HEK293 (cell line): ENCODE data around the gene LETM1.

Source experiments
- CTCF ChIA-PET: fragments of 350-600 bp; formaldehyde crosslinking; extraction: SDS; loops from one replicate; lab custom pipeline; 2021; ENCODE audit warnings: antibody characterized with exemption; lab: Yijun Ruan, JAX
- POLR2A ChIA-PET: fragments of 300-600 bp; formaldehyde crosslinking; extraction: SDS; loops from one replicate; lab custom pipeline; 2020; ENCODE audit warnings: antibody characterized with exemption, inconsistent platforms; lab: Yijun Ruan, JAX
- H3K27ac ChIP-seq: fragments of 200-500 bp; sonication (Bioruptor generic); 2 replicates; pipeline ENCODE4 v1.5.1; 2014; ENCODE audit warnings: low read depth, low read length, control low read depth, inconsistent platforms; ENCODE audit errors: extremely low read depth
- H3K36me3 ChIP-seq, 2 experiments: fragments of 200-500 bp in 1 of 2; sonication (Bioruptor generic) in 1 of 2; 1 replicate in 1 of 2; 2 replicates in 1 of 2; pipeline ENCODE4 v1.5.1; 2014 to 2017; ENCODE audit warnings: inconsistent platforms in 2 of 2, low read length in 2 of 2; ENCODE audit not compliant: control insufficient read depth in 2 of 2, insufficient read depth in 1 of 2
- H3K4me1 ChIP-seq: fragments of 200-500 bp; sonication (Bioruptor generic); 2 replicates; pipeline ENCODE4 v1.5.1; 2014; ENCODE audit warnings: mild to moderate bottlenecking, low read length, inconsistent platforms; ENCODE audit not compliant: control insufficient read depth, insufficient read depth
- H3K4me3 ChIP-seq: 2 replicates; pipeline ENCODE4 v1.5.1; 2011; ENCODE audit warnings: low read depth, mild to moderate bottlenecking, control low read depth, low read length, moderate library complexity
- H3K9me3 ChIP-seq: fragments of 200-500 bp; sonication (Bioruptor generic); 2 replicates; pipeline ENCODE4 v1.5.1; 2014; ENCODE audit warnings: low read depth, low read length, inconsistent platforms; ENCODE audit not compliant: control insufficient read depth, insufficient read depth
- BCL11B ChIP-seq: fragments of 450-650 bp; formaldehyde crosslinking; IDR thresholded peaks from 2 replicates; pipeline ENCODE4 v1.5.1; 2016; ENCODE audit warnings: low read depth, missing biosample characterization, missing genetic modification characterization
- CTCF ChIP-seq: fragments of 450-650 bp; formaldehyde crosslinking; IDR thresholded peaks from 2 replicates; pipeline ENCODE4 v1.5.1; 2016; ENCODE audit warnings: missing biosample characterization, missing genetic modification characterization
- GLIS1 ChIP-seq: fragments of 450-650 bp; formaldehyde crosslinking; IDR thresholded peaks from 2 replicates; pipeline ENCODE4 v1.5.1; 2016; ENCODE audit warnings: missing biosample characterization, missing genetic modification characterization
- GLIS2 ChIP-seq: fragments of 450-650 bp; formaldehyde crosslinking; IDR thresholded peaks from 2 replicates; pipeline ENCODE4 v1.5.1; 2016; ENCODE audit warnings: missing biosample characterization, missing genetic modification characterization
- HIC1 ChIP-seq: fragments of 450-650 bp; formaldehyde crosslinking; IDR thresholded peaks from 2 replicates; pipeline ENCODE4 v1.5.1; 2016; ENCODE audit warnings: missing biosample characterization, missing genetic modification characterization
- KLF10 ChIP-seq: fragments of 450-650 bp; IDR thresholded peaks from 2 replicates; pipeline ENCODE4 v1.5.1; 2018; ENCODE audit warnings: missing biosample characterization, mild to moderate bottlenecking, missing genetic modification characterization
- KLF7 ChIP-seq: fragments of 450-650 bp; formaldehyde crosslinking; IDR thresholded peaks from 2 replicates; pipeline ENCODE4 v1.5.1; 2016; ENCODE audit warnings: missing biosample characterization, missing genetic modification characterization, borderline replicate concordance
- SP2 ChIP-seq: fragments of 450-650 bp; formaldehyde crosslinking; IDR thresholded peaks from 2 replicates; pipeline ENCODE4 v1.5.1; 2016; ENCODE audit warnings: missing biosample characterization, missing genetic modification characterization
- SP7 ChIP-seq: fragments of 450-650 bp; formaldehyde crosslinking; IDR thresholded peaks from 2 replicates; pipeline ENCODE4 v1.5.1; 2016; ENCODE audit warnings: missing biosample characterization, missing genetic modification characterization
- WT1 ChIP-seq: fragments of 450-650 bp; formaldehyde crosslinking; IDR thresholded peaks from 2 replicates; pipeline ENCODE4 v1.5.1; 2016; ENCODE audit warnings: missing biosample characterization, missing genetic modification characterization
- ZNF121 ChIP-seq: fragments of 450-650 bp; formaldehyde crosslinking; IDR thresholded peaks from 2 replicates; pipeline ENCODE4 v1.5.1; 2016; ENCODE audit warnings: missing biosample characterization, missing genetic modification characterization
- ZNF157 ChIP-seq: fragments of 450-650 bp; formaldehyde crosslinking; IDR thresholded peaks from 2 replicates; pipeline ENCODE4 v1.5.1; 2016; ENCODE audit warnings: missing biosample characterization, missing genetic modification characterization
- ZNF23 ChIP-seq: fragments of 450-650 bp; formaldehyde crosslinking; IDR thresholded peaks from 2 replicates; pipeline ENCODE4 v1.5.1; 2016; ENCODE audit warnings: missing biosample characterization, missing genetic modification characterization, borderline replicate concordance
- ZNF248 ChIP-seq: fragments of 450-650 bp; formaldehyde crosslinking; IDR thresholded peaks from 2 replicates; pipeline ENCODE4 v1.5.1; 2017; ENCODE audit warnings: missing biosample characterization, missing genetic modification characterization
- ZNF302 ChIP-seq: fragments of 450-650 bp; formaldehyde crosslinking; IDR thresholded peaks from 2 replicates; pipeline ENCODE4 v1.5.1; 2016; ENCODE audit warnings: missing biosample characterization, missing genetic modification characterization, low read depth
- ZNF37A ChIP-seq: fragments of 450-650 bp; IDR thresholded peaks from 2 replicates; pipeline ENCODE4 v1.5.1; 2018; ENCODE audit warnings: missing biosample characterization, missing genetic modification characterization
- ZNF391 ChIP-seq: fragments of 450-650 bp; formaldehyde crosslinking; IDR thresholded peaks from 2 replicates; pipeline ENCODE4 v1.5.1; 2016; ENCODE audit warnings: low read depth, missing biosample characterization, missing genetic modification characterization, borderline replicate concordance
- ZNF48 ChIP-seq: fragments of 450-650 bp; formaldehyde crosslinking; IDR thresholded peaks from 2 replicates; pipeline ENCODE4 v1.5.1; 2016; ENCODE audit warnings: missing biosample characterization, missing genetic modification characterization
- ZNF561 ChIP-seq: fragments of 450-650 bp; IDR thresholded peaks from 2 replicates; pipeline ENCODE4 v1.5.1; 2018; ENCODE audit warnings: missing biosample characterization, missing genetic modification characterization, borderline replicate concordance
- ZNF596 ChIP-seq: fragments of 450-650 bp; IDR thresholded peaks from 2 replicates; pipeline ENCODE4 v1.5.0; 2018; ENCODE audit warnings: missing biosample characterization, mild to moderate bottlenecking, missing genetic modification characterization, moderate library complexity
- ZNF600 ChIP-seq: fragments of 450-650 bp; formaldehyde crosslinking; IDR thresholded peaks from 2 replicates; pipeline ENCODE4 v1.5.1; 2016; ENCODE audit warnings: missing biosample characterization, missing genetic modification characterization
- ZNF624 ChIP-seq: fragments of 450-650 bp; formaldehyde crosslinking; IDR thresholded peaks from 2 replicates; pipeline ENCODE4 v1.5.1; 2017; ENCODE audit warnings: missing biosample characterization, missing genetic modification characterization
- TF ChIP-seq, protein P1 (sequence below): fragments of 450-650 bp; formaldehyde crosslinking; IDR thresholded peaks from 2 replicates; pipeline ENCODE4 v1.5.1; 2016; ENCODE audit warnings: missing biosample characterization, missing genetic modification characterization
- TF ChIP-seq, protein P2 (sequence below): fragments of 450-650 bp; formaldehyde crosslinking; IDR thresholded peaks from 2 replicates; pipeline ENCODE4 v1.5.1; 2016; ENCODE audit warnings: missing biosample characterization, missing genetic modification characterization, low read depth
- TF ChIP-seq, protein P3 (sequence below): fragments of 450-650 bp; formaldehyde crosslinking; IDR thresholded peaks from 2 replicates; pipeline ENCODE4 v1.5.1; 2016; ENCODE audit warnings: missing biosample characterization, missing genetic modification characterization
- TF ChIP-seq, protein P4 (sequence below): fragments of 450-650 bp; formaldehyde crosslinking; conservative IDR thresholded peaks from 2 replicates; pipeline ENCODE4 v1.5.1; 2016; ENCODE audit warnings: low read depth, missing biosample characterization, missing genetic modification characterization

The LETM1 gene

DNA sequence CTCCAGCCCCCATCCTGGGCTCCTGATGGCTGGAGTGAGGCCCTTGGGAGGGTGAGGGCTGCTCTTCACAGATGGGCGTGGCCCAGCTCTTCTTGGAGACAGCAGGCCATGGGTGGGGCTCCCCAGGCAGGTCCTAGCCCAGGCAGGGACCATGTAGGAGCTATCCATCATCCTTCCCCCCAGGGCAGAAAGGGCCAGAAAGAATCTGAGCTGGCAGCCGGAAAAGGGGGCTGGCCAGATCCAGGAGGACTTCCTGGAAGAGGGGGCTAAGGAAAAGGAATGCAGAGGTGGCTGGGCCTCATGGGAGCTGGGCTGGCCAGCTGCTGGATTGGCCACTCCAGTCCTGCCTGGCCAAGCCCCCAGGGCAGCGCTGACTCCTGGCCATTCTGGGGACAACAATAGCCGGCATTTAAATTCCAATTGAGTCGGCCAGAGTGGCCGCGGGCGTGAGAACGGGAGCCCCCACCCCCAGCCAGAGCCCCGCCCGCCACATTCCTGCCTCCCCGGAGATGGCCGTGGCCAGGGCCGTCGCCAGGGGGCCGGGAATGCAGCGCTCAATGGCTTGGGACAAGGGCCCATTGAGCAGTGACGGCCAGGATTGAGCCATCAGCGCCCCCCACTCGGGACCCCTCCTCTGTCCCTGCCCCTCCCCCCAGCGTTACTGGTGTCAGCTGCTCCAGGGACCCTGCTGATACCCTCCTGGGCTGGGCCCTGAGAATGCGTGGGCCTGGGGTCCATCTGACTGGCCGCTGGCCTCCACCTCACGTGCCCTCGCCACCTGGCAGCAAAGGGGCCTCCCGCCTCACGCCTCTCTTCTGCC lies 77.9 kb downstream of the LETM1 start:
- no peaks in the 10 kb centered on the region for H3K9me3 ChIP-seq
- no peak overlapping the region for H3K27ac ChIP-seq
- H3K4me1 ChIP-seq: no peaks in the 10 kb centered on the region
- CTCF ChIA-PET: interaction anchor here (0.6 to 1.5 kb wide), 6 partner anchors 9 to 511 kb away, joined by 3 to 10 read pairs (median 4); no protein-coding TSS in a partner anchor
- POLR2A ChIA-PET: interaction anchor here (1.0 to 1.5 kb wide), 3 partner anchors 10 to 30 kb away, joined by 4 to 25 read pairs (median 12); partner anchors contain the start of gene FGFR3
- H3K4me3 ChIP-seq: no peak overlapping the region
- H3K36me3 ChIP-seq: no peaks in the 10 kb centered on the region
- TF ChIP-seq, protein P1, sequence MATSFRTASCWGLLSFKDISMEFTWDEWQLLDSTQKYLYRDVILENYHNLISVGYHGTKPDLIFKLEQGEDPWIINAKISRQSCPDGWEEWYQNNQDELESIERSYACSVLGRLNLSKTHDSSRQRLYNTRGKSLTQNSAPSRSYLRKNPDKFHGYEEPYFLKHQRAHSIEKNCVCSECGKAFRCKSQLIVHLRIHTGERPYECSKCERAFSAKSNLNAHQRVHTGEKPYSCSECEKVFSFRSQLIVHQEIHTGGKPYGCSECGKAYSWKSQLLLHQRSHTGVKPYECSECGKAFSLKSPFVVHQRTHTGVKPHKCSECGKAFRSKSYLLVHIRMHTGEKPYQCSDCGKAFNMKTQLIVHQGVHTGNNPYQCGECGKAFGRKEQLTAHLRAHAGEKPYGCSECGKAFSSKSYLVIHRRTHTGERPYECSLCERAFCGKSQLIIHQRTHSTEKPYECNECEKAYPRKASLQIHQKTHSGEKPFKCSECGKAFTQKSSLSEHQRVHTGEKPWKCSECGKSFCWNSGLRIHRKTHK: no peak
- TF ChIP-seq SP2 (no peak), SP7 (tag by site-specific recombination) (no peak), ZNF48 (tag by site-specific recombination) (no peak), WT1 (tag by site-specific recombination) (no peak), ZNF391 (no peak), ZNF248 (tag by site-specific recombination) (no peak), ZNF23 (tag by site-specific recombination) (no peak), GLIS1 (tag by site-specific recombination) (no peak; the same call in 1 of the 2 replicates), KLF7 (tag by site-specific recombination) (peak; percentile 47; the same call in 1 of the 2 replicates), ZNF121 (tag by site-specific recombination) (no peak), GLIS2 (tag by site-specific recombination) (peak; percentile 1; the same call in 1 of the 2 replicates), KLF10 (tag by site-specific recombination) (no peak), ZNF624 (tag by site-specific recombination) (no peak), HIC1 (tag by site-specific recombination) (no peak), ZNF600 (tag by site-specific recombination) (no peak), BCL11B (tag by site-specific recombination) (no peak), ZNF302 (tag by site-specific recombination) (no peak), ZNF157 (tag by site-specific recombination) (no peak), CTCF (tag by site-specific recombination) (no peak), ZNF561 (tag by site-specific recombination) (no peak), ZNF37A (tag by site-specific recombination) (no peak), ZNF596 (tag by site-specific recombination) (no peak)
- TF ChIP-seq, protein P2, sequence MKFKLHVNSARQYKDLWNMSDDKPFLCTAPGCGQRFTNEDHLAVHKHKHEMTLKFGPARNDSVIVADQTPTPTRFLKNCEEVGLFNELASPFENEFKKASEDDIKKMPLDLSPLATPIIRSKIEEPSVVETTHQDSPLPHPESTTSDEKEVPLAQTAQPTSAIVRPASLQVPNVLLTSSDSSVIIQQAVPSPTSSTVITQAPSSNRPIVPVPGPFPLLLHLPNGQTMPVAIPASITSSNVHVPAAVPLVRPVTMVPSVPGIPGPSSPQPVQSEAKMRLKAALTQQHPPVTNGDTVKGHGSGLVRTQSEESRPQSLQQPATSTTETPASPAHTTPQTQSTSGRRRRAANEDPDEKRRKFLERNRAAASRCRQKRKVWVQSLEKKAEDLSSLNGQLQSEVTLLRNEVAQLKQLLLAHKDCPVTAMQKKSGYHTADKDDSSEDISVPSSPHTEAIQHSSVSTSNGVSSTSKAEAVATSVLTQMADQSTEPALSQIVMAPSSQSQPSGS: no peak
- TF ChIP-seq, protein P3, sequence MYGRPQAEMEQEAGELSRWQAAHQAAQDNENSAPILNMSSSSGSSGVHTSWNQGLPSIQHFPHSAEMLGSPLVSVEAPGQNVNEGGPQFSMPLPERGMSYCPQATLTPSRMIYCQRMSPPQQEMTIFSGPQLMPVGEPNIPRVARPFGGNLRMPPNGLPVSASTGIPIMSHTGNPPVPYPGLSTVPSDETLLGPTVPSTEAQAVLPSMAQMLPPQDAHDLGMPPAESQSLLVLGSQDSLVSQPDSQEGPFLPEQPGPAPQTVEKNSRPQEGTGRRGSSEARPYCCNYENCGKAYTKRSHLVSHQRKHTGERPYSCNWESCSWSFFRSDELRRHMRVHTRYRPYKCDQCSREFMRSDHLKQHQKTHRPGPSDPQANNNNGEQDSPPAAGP (tag by site-specific recombination): peak; percentile 52; the same call in 1 of the 2 replicates
- TF ChIP-seq, protein P4, sequence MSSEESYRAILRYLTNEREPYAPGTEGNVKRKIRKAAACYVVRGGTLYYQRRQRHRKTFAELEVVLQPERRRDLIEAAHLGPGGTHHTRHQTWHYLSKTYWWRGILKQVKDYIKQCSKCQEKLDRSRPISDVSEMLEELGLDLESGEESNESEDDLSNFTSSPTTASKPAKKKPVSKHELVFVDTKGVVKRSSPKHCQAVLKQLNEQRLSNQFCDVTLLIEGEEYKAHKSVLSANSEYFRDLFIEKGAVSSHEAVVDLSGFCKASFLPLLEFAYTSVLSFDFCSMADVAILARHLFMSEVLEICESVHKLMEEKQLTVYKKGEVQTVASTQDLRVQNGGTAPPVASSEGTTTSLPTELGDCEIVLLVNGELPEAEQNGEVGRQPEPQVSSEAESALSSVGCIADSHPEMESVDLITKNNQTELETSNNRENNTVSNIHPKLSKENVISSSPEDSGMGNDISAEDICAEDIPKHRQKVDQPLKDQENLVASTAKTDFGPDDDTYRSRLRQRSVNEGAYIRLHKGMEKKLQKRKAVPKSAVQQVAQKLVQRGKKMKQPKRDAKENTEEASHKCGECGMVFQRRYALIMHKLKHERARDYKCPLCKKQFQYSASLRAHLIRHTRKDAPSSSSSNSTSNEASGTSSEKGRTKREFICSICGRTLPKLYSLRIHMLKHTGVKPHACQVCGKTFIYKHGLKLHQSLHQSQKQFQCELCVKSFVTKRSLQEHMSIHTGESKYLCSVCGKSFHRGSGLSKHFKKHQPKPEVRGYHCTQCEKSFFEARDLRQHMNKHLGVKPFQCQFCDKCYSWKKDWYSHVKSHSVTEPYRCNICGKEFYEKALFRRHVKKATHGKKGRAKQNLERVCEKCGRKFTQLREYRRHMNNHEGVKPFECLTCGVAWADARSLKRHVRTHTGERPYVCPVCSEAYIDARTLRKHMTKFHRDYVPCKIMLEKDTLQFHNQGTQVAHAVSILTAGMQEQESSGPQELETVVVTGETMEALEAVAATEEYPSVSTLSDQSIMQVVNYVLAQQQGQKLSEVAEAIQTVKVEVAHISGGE: no peak
